ENCODE measurements around the gene EML3.
A peak's percentile ranks its signal among the peaks of the same experiment; 100 is the strongest.
"Not testable (repeated sequence)": the region's sequence is repeated elsewhere in the genome, so short reads cannot be mapped to it uniquely, and the experiment has no call there.

The EML3 gene

GRCh38 chr11:62616957-62617356, 4.4 kb upstream of the EML3 start:
- not testable (repeated sequence) for DNase-seq

GRCh38 chr11:62615521-62615920, 2.9 kb upstream of the EML3 start:
- DNase-seq: no peak

- no peak for DNase-seq
Observed at GRCh38 chr11:62614275-62614674, 1.7 kb upstream of the EML3 start.

GRCh38 chr11:62613291-62613778, 760 bp upstream of the EML3 start:
- no peak for DNase-seq

- DNase-seq: peak; percentile 66 to 76 (median 68)
Observed at GRCh38 chr11:62611705-62612365, 740 bp downstream of the EML3 start.

- no peak for DNase-seq
Observed at GRCh38 chr11:62610814-62611704, 1.5 kb downstream of the EML3 start.

GRCh38 chr11:62610403-62610802, 2.2 kb downstream of the EML3 start:
- no peak for DNase-seq

- no peak for DNase-seq
Observed at GRCh38 chr11:62608776-62609175, 3.8 kb downstream of the EML3 start.

GRCh38 chr11:62607714-62608113, 4.9 kb downstream of the EML3 start:
- DNase-seq: peak; percentile 75 to 82 (median 76)

- DNase-seq: no peak
Observed at GRCh38 chr11:62605902-62606301, 6.7 kb downstream of the EML3 start.

GRCh38 chr11:62605467-62605866, 7.1 kb downstream of the EML3 start:
- no peak for DNase-seq

GRCh38 chr11:62604460-62605120, 8.0 kb downstream of the EML3 start:
- no peak for DNase-seq

GRCh38 chr11:62603776-62604299, 8.7 kb downstream of the EML3 start:
- DNase-seq: no peak

GRCh38 chr11:62603072-62603408, 9.5 kb downstream of the EML3 start:
- no peak for DNase-seq

GRCh38 chr11:62602141-62603071, 10.2 kb downstream of the EML3 start:
- peak in 1 of 3 donors; percentile 62 for DNase-seq

GRCh38 chr11:62601372-62602140, 11.0 kb downstream of the EML3 start, which contains the start of gene MTA2:
TSS of gene MTA2 (minus strand) at chr11:62601865. CDS start at chr11:62601450, 415 bp downstream.
- DNase-seq: peak; percentile 98 to 99 (median 99)

- peak; percentile 43 to 67 (median 47) for DNase-seq
Observed at GRCh38 chr11:62601122-62601371, 11.5 kb downstream of the EML3 start.

GRCh38 chr11:62600367-62601121, 12.0 kb downstream of the EML3 start:
- DNase-seq: peak in 1 of 3 donors; percentile 33

- no peak for DNase-seq
Observed at GRCh38 chr11:62599901-62600300, 12.7 kb downstream of the EML3 start.

GRCh38 chr11:62599069-62599696, 13.4 kb downstream of the EML3 start:
- DNase-seq: peak; percentile 95 to 96 (median 96)

All from suppressor macrophage treated with lipopolysaccharide for 1 hour (primary cell).